ENCODE data around the gene IP6K2.
A peak's percentile ranks its signal among the peaks of the same experiment; 100 is the strongest.
"Not testable (repeated sequence)": the region's sequence is repeated elsewhere in the genome, so short reads cannot be mapped to it uniquely, and the experiment has no call there.

IP6K2 gene

GRCh38 chr3:48739955-48740823 lies 23.2 kb upstream of the IP6K2 start:
- Mint-ChIP-seq H3K4me3 (no peak overlapping the region), H3K36me3 (ENCODE audit: low read depth) (no peaks in the 10 kb centered on the region), H3K27ac (no peak overlapping the region), H3K4me1 (peaks cover 4% of the 10 kb centered on the region), H3K27me3 (ENCODE audit: low read depth, poor library complexity) (no peaks in the 10 kb centered on the region), H3K9me3 (peaks cover under 1% of the 10 kb centered on the region)
- peak; percentile 79 for DNase-seq
- TF ChIP-seq, protein P1, sequence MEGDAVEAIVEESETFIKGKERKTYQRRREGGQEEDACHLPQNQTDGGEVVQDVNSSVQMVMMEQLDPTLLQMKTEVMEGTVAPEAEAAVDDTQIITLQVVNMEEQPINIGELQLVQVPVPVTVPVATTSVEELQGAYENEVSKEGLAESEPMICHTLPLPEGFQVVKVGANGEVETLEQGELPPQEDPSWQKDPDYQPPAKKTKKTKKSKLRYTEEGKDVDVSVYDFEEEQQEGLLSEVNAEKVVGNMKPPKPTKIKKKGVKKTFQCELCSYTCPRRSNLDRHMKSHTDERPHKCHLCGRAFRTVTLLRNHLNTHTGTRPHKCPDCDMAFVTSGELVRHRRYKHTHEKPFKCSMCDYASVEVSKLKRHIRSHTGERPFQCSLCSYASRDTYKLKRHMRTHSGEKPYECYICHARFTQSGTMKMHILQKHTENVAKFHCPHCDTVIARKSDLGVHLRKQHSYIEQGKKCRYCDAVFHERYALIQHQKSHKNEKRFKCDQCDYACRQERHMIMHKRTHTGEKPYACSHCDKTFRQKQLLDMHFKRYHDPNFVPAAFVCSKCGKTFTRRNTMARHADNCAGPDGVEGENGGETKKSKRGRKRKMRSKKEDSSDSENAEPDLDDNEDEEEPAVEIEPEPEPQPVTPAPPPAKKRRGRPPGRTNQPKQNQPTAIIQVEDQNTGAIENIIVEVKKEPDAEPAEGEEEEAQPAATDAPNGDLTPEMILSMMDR (IDR thresholded peaks at IDR 0.05): peak; percentile 85

- DNase-seq: no peak
- Mint-ChIP-seq H3K9me3 (peaks cover 4% of the 10 kb centered on the region), H3K27ac (no peak overlapping the region), H3K4me1 (peaks cover 7% of the 10 kb centered on the region), H3K36me3 (ENCODE audit: low read depth) (no peaks in the 10 kb centered on the region), H3K4me3 (no peak overlapping the region), H3K27me3 (ENCODE audit: low read depth, poor library complexity) (no peaks in the 10 kb centered on the region)
- TF ChIP-seq, protein P1 (IDR thresholded peaks at IDR 0.05): no peak
Observed at GRCh38 chr3:48739617-48739954, 22.6 kb upstream of the IP6K2 start.

- Mint-ChIP-seq H3K9me3 (peaks cover 4% of the 10 kb centered on the region), H3K27me3 (ENCODE audit: low read depth, poor library complexity) (no peaks in the 10 kb centered on the region), H3K4me3 (no peak overlapping the region), H3K36me3 (ENCODE audit: low read depth) (no peaks in the 10 kb centered on the region), H3K27ac (no peak overlapping the region), H3K4me1 (peaks cover 7% of the 10 kb centered on the region)
- no peak for DNase-seq
- TF ChIP-seq, protein P1 (IDR thresholded peaks at IDR 0.05): no peak
Observed at GRCh38 chr3:48738926-48739616, 22.1 kb upstream of the IP6K2 start.

DNA sequence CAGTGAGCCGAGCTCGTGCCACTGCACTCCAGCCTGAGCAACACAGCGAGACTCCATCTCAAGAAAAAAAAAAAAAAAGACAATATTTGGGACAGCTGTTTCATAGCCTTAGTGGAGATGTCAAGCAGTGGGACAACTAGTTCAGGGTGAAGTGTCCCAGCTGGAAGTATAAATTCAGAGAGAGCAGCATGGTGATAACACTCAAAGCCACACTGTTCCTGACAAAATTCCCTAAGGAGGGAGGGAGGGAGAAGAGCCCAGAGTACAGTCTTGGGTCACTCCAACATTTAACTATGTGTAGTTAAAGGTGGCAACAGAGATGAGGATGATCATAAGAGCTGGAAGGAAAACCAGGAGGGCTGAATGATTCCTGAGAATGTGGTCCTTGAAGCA lies 21.1 kb upstream of the IP6K2 start:
- H3K27ac Mint-ChIP-seq: no peak overlapping the region
- no peak for DNase-seq
- no peaks in the 10 kb centered on the region for H3K36me3 Mint-ChIP-seq (ENCODE audit: low read depth)
- H3K4me1 Mint-ChIP-seq: peaks cover 7% of the 10 kb centered on the region
- no peak overlapping the region for H3K4me3 Mint-ChIP-seq
- peaks cover 7% of the 10 kb centered on the region for H3K9me3 Mint-ChIP-seq
- no peaks in the 10 kb centered on the region for H3K27me3 Mint-ChIP-seq (ENCODE audit: low read depth, poor library complexity)
- TF ChIP-seq, protein P1 (IDR thresholded peaks at IDR 0.05): no peak

DNA sequence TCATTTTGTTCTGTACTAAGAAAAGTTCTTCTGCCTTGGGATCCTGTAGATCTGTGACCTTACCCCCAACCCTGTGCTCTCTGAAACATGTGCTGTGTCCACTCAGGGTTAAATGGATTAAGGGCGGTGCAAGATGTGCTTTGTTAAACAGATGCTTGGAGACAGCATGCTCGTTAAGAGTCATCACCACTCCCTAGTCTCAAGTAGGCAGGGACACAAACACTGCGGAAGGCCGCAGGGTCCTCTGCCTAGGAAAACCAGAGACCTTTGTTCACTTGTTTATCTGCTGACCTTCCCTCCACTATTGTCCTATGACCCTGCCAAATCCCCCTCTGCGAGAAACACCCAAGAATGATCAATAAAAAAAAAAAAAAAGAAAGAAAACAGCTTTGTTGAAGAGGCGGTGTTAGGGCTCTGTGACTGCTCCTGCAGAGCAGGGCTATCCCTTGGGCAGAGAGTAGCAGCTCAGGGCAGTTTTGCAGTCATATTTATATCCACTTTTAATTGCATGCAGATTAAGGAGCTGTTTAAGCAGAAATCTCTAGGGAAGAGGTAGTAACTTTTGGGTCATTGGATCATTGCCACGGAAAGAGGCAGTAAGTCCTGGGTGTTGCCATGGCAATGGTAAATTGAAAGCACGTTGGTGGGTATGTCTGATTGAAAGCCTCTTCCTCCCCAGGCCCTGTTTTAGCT lies 18.2 kb upstream of the IP6K2 start:
- not testable (repeated sequence) for H3K27me3 Mint-ChIP-seq (ENCODE audit: low read depth, poor library complexity); H3K36me3 Mint-ChIP-seq (ENCODE audit: low read depth); H3K4me1 Mint-ChIP-seq; H3K27ac Mint-ChIP-seq; DNase-seq
- Mint-ChIP-seq H3K9me3 (peaks cover 16% of the 10 kb centered on the region), H3K4me3 (peak overlapping the region; percentile 29)

DNA sequence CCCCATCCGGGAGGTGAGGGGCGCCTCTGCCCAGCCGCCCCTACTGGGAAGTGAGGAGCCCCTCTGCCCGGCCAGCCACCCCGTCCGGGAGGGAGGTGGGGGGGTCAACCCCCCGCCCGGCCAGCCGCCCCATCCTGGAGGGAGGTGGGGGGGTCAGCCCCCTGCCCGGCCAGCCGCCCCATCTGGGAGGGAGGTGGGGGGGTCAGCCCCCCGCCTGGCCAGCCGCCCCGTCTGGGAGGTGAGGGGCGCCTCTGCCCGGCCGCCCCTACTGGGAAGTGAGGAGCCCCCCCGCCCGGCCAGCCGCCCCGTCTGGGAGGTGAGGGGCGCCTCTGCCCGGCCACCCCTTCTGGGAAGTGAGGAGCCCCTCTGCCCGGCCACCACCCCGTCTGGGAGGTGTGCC lies 17.5 kb upstream of the IP6K2 start:
- H3K27me3 Mint-ChIP-seq (ENCODE audit: low read depth, poor library complexity); H3K36me3 Mint-ChIP-seq (ENCODE audit: low read depth): not testable (repeated sequence)
- peaks cover 16% of the 10 kb centered on the region for H3K9me3 Mint-ChIP-seq

DNA sequence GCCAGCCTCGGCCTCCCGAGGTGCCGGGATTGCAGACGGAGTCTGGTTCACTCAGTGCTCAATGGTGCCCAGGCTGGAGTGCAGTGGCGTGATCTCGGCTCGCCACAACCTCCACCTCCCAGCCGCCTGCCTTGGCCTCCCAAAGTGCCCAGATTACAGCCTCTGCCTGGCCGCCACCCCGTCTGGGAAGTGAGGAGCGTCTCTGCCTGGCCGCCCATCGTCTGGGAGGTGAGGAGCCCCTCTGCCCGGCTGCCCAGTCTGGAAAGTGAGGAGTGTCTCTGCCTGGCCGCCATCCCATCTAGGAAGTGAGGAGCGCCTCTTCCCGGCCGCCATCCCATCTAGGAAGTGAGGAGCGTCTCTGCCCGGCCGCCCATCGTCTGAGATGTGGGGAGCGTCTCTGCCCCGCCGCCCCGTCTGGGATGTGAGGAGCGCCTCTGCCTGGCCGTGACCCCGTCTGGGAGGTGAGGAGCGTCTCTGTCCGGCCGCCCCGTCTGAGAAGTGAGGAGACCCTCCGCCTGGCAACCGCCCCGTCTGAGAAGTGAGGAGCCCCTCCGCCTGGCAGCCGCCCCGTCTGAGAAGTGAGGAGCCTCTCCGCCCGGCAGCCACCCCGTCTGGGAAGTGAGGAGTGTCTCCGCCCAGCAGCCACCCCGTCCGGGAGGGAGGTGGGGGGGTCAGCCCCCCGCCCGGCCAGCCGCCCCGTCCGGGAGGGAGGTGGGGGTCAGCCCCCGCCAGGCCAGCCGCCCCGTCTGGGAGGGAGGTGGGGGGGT lies 16.9 kb upstream of the IP6K2 start:
- not testable (repeated sequence) for H3K27me3 Mint-ChIP-seq (ENCODE audit: low read depth, poor library complexity); H3K4me1 Mint-ChIP-seq; DNase-seq; H3K36me3 Mint-ChIP-seq (ENCODE audit: low read depth); H3K27ac Mint-ChIP-seq; H3K4me3 Mint-ChIP-seq
- H3K9me3 Mint-ChIP-seq: peaks cover 16% of the 10 kb centered on the region

More for the DNA sequence above, 17.5 kb upstream of the IP6K2 start:
- H3K4me1 Mint-ChIP-seq, H3K27ac Mint-ChIP-seq, H3K4me3 Mint-ChIP-seq, DNase-seq: not testable (repeated sequence)

Data from nephron progenitor cell (in vitro differentiated cells).